ENCODE results near the gene MAST4. TPM values are rescaled to one million over a fixed set of nuclear protein-coding genes. Genes with fewer than 3 reads are reported as not detected.
A peak's percentile ranks its signal among the peaks of the same experiment; 100 is the strongest.

Gene MAST4
- total and polyA plus RNA-seq, 2 of the 4 experiments (the other 2 are of a cell fraction): 4.8 to 6.8 TPM

GRCh38 chr5:66881480-66882161 lies 285.4 kb downstream of the MAST4 start:
- Histone ChIP-seq H4K5ac (ENCODE audit: low read depth, low read length) (no peak overlapping the region), H3K56ac (ENCODE audit: extremely low read depth, insufficient read depth, low read length) (no peak overlapping the region), H4K8ac (ENCODE audit: low read depth in 2 of 2, low read length in 2 of 2) (no peak overlapping the region), H2BK20ac (ENCODE audit: low read depth, low read length) (no peak overlapping the region), H2BK5ac (ENCODE audit: low read depth, low read length, poor library complexity, severe bottlenecking) (no peak overlapping the region), H3K14ac (replicated peaks; ENCODE audit: low read depth, low read length) (no peak overlapping the region), H3K4me1 (ENCODE audit: control insufficient read depth, insufficient read depth, low read length) (peaks cover 2% of the 10 kb centered on the region; the same call in 1 of the 2 replicates), H2AFZ (replicated peaks; ENCODE audit: low read length, poor library complexity) (no peak overlapping the region), H3K9me3 (ENCODE audit: control insufficient read depth, insufficient read depth, low read length) (no peaks in the 10 kb centered on the region), H3K79me1 (ENCODE audit: low read depth in 1 of 2, low read length in 2 of 2) (no peaks in the 10 kb centered on the region), H2BK15ac (ENCODE audit: low read depth, low read length) (no peak overlapping the region), H3K4me3 (ENCODE audit: insufficient read depth, low read depth, low read length) (no peak overlapping the region), H4K91ac (ENCODE audit: insufficient read depth, low read depth, low read length) (no peak overlapping the region), H3K36me3 (ENCODE audit: control insufficient read depth, insufficient read depth, low read length) (no peaks in the 10 kb centered on the region), H3K23ac (ENCODE audit: low read depth, low read length) (no peak overlapping the region), H2AK9ac (replicated peaks; ENCODE audit: low read depth, low read length, poor library complexity) (no peak overlapping the region), H3K27me3 (ENCODE audit: control insufficient read depth, insufficient read depth, low read length) (peaks cover 1% of the 10 kb centered on the region; the same call in 1 of the 2 replicates), H2BK120ac (ENCODE audit: low read depth, low read length) (no peak overlapping the region), H3K9me1 (ENCODE audit: insufficient read depth, low read length) (no peaks in the 10 kb centered on the region), H3K4ac (ENCODE audit: low read depth, low read length) (no peak overlapping the region), H3K4me2 (ENCODE audit: low read depth, low read length) (0 out of 2 replicates have a peak overlapping the region, but pooled peaks have one; percentile 13), H3K27ac (ENCODE audit: insufficient read depth, low read length) (no peak overlapping the region), H3K18ac (ENCODE audit: low read depth, low read length) (no peak overlapping the region), H3K9ac (ENCODE audit: low read depth, low read length) (no peak overlapping the region), H2AK5ac (ENCODE audit: low read depth, low read length) (no peak overlapping the region), H4K20me1 (ENCODE audit: insufficient read depth, low read length) (no peaks in the 10 kb centered on the region)
- WGBS, 2 experiments (ENCODE audit: extremely low coverage in 2 of 2, insufficient read length in 1 of 2): no CpG with 5 or more reads among the region's 2 CpGs
- TF ChIP-seq POLR2A (IDR thresholded peaks at IDR 0.05; ENCODE audit: low read depth, low read length) (no peak), CEBPB (IDR thresholded peaks at IDR 0.05; ENCODE audit: low read depth, low read length) (no peak), MAZ (IDR thresholded peaks at IDR 0.05; ENCODE audit: borderline replicate concordance, low read depth, low read length) (no peak), CTCF (conservative IDR thresholded peaks at IDR 0.05; ENCODE audit: low read depth, low read length) (no peak), ELK1 (IDR thresholded peaks at IDR 0.05; ENCODE audit: borderline replicate concordance, low read depth, low read length) (no peak), SMC3 (IDR thresholded peaks at IDR 0.05; ENCODE audit: low read depth, low read length) (no peak), NFE2L2 (IDR thresholded peaks at IDR 0.05; ENCODE audit: low read depth, low read length) (no peak), BHLHE40 (IDR thresholded peaks at IDR 0.05; ENCODE audit: low read depth, low read length) (no peak), RCOR1 (IDR thresholded peaks at IDR 0.05; ENCODE audit: insufficient replicate concordance, low read length) (no peak), FOS (IDR thresholded peaks at IDR 0.05; ENCODE audit: low read depth, low read length) (no peak), RFX5 (IDR thresholded peaks at IDR 0.05; ENCODE audit: low read depth, low read length) (no peak), RAD21 (IDR thresholded peaks at IDR 0.05; ENCODE audit: low read length) (no peak), USF2 (IDR thresholded peaks at IDR 0.05; ENCODE audit: low read depth, low read length) (no peak), CHD1 (IDR thresholded peaks at IDR 0.05; ENCODE audit: low read depth, low read length) (no peak), MXI1 (IDR thresholded peaks at IDR 0.05; ENCODE audit: borderline replicate concordance, low read depth, low read length) (no peak), MAFK (IDR thresholded peaks at IDR 0.05; ENCODE audit: low read depth, low read length) (no peak)
- CTCF ChIA-PET: no interaction called here
- ATAC-seq (ENCODE audit: low read depth): no peak
- intact Hi-C loops (cut with micrococcal nuclease) (no loop called here), dilution Hi-C loops (cut with HindIII; ENCODE audit: low sequenced_read_pairs, unreplicated experiment) (no loop called here), in situ Hi-C loops (cut with MboI; ENCODE audit: low sequenced_read_pairs) (no loop called here)
- POLR2A ChIA-PET (ENCODE audit: unreplicated experiment): no interaction called here
- peak; percentile 33 for DNase-seq
- no TSS peak for BruUV-seq (replicated peaks)

Data from IMR-90 (cell line).